ENCODE results near the gene NKTR. TPM values are rescaled to one million over a fixed set of nuclear protein-coding genes. Genes with fewer than 3 reads are reported as not detected.

NKTR gene
- polyA plus RNA-seq, 1 donor (not counting 4 experiments of a cell fraction or from before 2014, with no cell fraction given): 38.6 TPM

GRCh38 chr3:42668793-42669217, 68.3 kb downstream of the NKTR start:
- Histone ChIP-seq H3K9ac (ENCODE audit: control insufficient read depth, extremely low read depth, insufficient read depth, low read length) (no peak overlapping the region), H2AFZ (ENCODE audit: control insufficient read depth, low read length) (no peak overlapping the region), H3K36me3 (ENCODE audit: control insufficient read depth in 2 of 2, extremely low read depth in 1 of 2, insufficient read depth in 2 of 2, low read length in 2 of 2) (no peaks in the 10 kb centered on the region), H4K20me1 (ENCODE audit: control insufficient read depth, extremely low read depth, insufficient read depth, low read length) (no peaks in the 10 kb centered on the region), H3K27me3 (ENCODE audit: control insufficient read depth, extremely low read depth, insufficient read depth, low read length) (no peaks in the 10 kb centered on the region), H3K27ac (ENCODE audit: control insufficient read depth, insufficient read depth, low read length) (no peak overlapping the region), H3K4me3 (ENCODE audit: control insufficient read depth in 2 of 3, extremely low read depth in 1 of 3, insufficient read depth in 2 of 3, low read depth in 1 of 3, low read length in 3 of 3) (no peak overlapping the region), H3K4me1 (ENCODE audit: control insufficient read depth, extremely low read depth, insufficient read depth, low read length) (peaks cover 4% of the 10 kb centered on the region), H3K9me1 (ENCODE audit: control insufficient read depth, extremely low read depth, insufficient read depth, low read length) (no peaks in the 10 kb centered on the region), H3K79me2 (ENCODE audit: control insufficient read depth, insufficient read depth, low read length) (no peaks in the 10 kb centered on the region), H3K4me2 (ENCODE audit: control insufficient read depth, extremely low read depth, insufficient read depth, low read depth, low read length) (no peak overlapping the region), H3K9me3 (ENCODE audit: control insufficient read depth, low read depth, low read length) (no peaks in the 10 kb centered on the region)
- DNase-seq (ENCODE audit: low read depth, low spot score) (no peak), FAIRE-seq (no peak)
- TF ChIP-seq, protein P1, sequence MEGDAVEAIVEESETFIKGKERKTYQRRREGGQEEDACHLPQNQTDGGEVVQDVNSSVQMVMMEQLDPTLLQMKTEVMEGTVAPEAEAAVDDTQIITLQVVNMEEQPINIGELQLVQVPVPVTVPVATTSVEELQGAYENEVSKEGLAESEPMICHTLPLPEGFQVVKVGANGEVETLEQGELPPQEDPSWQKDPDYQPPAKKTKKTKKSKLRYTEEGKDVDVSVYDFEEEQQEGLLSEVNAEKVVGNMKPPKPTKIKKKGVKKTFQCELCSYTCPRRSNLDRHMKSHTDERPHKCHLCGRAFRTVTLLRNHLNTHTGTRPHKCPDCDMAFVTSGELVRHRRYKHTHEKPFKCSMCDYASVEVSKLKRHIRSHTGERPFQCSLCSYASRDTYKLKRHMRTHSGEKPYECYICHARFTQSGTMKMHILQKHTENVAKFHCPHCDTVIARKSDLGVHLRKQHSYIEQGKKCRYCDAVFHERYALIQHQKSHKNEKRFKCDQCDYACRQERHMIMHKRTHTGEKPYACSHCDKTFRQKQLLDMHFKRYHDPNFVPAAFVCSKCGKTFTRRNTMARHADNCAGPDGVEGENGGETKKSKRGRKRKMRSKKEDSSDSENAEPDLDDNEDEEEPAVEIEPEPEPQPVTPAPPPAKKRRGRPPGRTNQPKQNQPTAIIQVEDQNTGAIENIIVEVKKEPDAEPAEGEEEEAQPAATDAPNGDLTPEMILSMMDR (optimal IDR thresholded peaks at IDR 0.05 in 1 of 3, IDR thresholded peaks at IDR 0.05 in 1 of 3, conservative IDR thresholded peaks at IDR 0.05 in 1 of 3; ENCODE audit: extremely low read depth in 1 of 3, insufficient read depth in 2 of 3, low read length in 3 of 3): no peak
- TF ChIP-seq EZH2 (IDR thresholded peaks at IDR 0.05; ENCODE audit: low read length): no peak
- dilution Hi-C loops (cut with MboI; ENCODE audit: extremely low pct_ligation_motif_present, low sequenced_read_pairs): no loop called here

DNA sequence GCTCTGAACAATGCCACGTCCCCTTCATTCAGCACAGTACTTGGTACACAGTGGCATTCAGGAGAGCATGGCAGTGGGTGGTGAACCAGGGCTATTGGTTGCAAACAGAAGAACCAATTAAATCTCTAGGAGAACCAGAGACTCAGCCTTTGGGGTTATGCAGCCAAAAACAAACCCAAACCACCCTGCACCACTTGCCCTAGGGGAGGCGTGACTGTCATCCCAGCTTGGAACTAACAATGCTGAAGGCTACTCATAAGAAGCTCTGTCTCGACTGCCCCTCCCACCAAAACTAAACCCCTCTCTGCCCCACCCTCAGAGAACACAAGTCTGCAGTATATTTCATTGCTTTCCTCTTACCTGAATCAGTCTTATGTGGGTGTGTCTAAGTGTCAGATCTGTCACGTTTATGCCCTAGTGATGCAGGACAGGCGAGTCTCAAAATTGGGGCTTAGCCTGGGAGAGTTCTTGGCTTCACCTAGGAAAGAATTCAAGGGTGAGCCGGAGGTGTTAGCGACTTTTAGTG, 69.6 kb downstream of the NKTR start:
- TF ChIP-seq, protein P1 (optimal IDR thresholded peaks at IDR 0.05 in 1 of 3, IDR thresholded peaks at IDR 0.05 in 1 of 3, conservative IDR thresholded peaks at IDR 0.05 in 1 of 3; ENCODE audit: extremely low read depth in 1 of 3, insufficient read depth in 2 of 3, low read length in 3 of 3): no peak
- no peak for TF ChIP-seq EZH2 (IDR thresholded peaks at IDR 0.05; ENCODE audit: low read length)
- Histone ChIP-seq H3K27ac (ENCODE audit: control insufficient read depth, insufficient read depth, low read length) (no peak overlapping the region), H3K36me3 (ENCODE audit: control insufficient read depth in 2 of 2, extremely low read depth in 1 of 2, insufficient read depth in 2 of 2, low read length in 2 of 2) (no peaks in the 10 kb centered on the region), H3K4me2 (ENCODE audit: control insufficient read depth, extremely low read depth, insufficient read depth, low read depth, low read length) (no peak overlapping the region), H3K4me1 (ENCODE audit: control insufficient read depth, extremely low read depth, insufficient read depth, low read length) (peaks cover 4% of the 10 kb centered on the region), H3K4me3 (ENCODE audit: control insufficient read depth in 2 of 3, extremely low read depth in 1 of 3, insufficient read depth in 2 of 3, low read depth in 1 of 3, low read length in 3 of 3) (no peak overlapping the region), H2AFZ (ENCODE audit: control insufficient read depth, low read length) (no peak overlapping the region), H4K20me1 (ENCODE audit: control insufficient read depth, extremely low read depth, insufficient read depth, low read length) (no peaks in the 10 kb centered on the region), H3K79me2 (ENCODE audit: control insufficient read depth, insufficient read depth, low read length) (no peaks in the 10 kb centered on the region), H3K9ac (ENCODE audit: control insufficient read depth, extremely low read depth, insufficient read depth, low read length) (no peak overlapping the region), H3K27me3 (ENCODE audit: control insufficient read depth, extremely low read depth, insufficient read depth, low read length) (no peaks in the 10 kb centered on the region), H3K9me1 (ENCODE audit: control insufficient read depth, extremely low read depth, insufficient read depth, low read length) (no peaks in the 10 kb centered on the region), H3K9me3 (ENCODE audit: control insufficient read depth, low read depth, low read length) (no peaks in the 10 kb centered on the region)
- DNase-seq (ENCODE audit: low read depth, low spot score) (no peak), FAIRE-seq (no peak)
- dilution Hi-C loops (cut with MboI; ENCODE audit: extremely low pct_ligation_motif_present, low sequenced_read_pairs): no loop called here

Data from keratinocyte (primary cell).